ENCODE data around the gene SLN.

GRCh38 chr11:107711861-107712755, at the start of gene SLN:
- TF ChIP-seq CTCF (IDR thresholded peaks at IDR 0.05): no peak
- no peak for TF ChIP-seq POLR2AphosphoS5 (IDR thresholded peaks at IDR 0.05)
- no peak for TF ChIP-seq EP300 (IDR thresholded peaks at IDR 0.05)
